H1 (cell line): Measurements from ENCODE around the gene HIGD2A. TPM values are rescaled to one million over a fixed set of nuclear protein-coding genes. Genes with fewer than 3 reads are reported as not detected.

ENCODE experiments used
- CHD1 ChIP-seq: IDR thresholded peaks from 2 replicates; pipeline ENCODE4 v1.6.1; 2012; ENCODE audit warnings: low read depth, low read length, improper control_type of control experiment
- polyA plus RNA-seq, 7 experiments: library from polyadenylated mRNA; depleted of rRNA in 3 of 7; stranded (reverse) in 5 of 7; unstranded in 2 of 7; fragments of >200 nt in 5 of 7; fragments of 200-250 nt in 2 of 7; gene quantifications; 1 replicate in 5 of 7; 2 replicates in 1 of 7; 4 replicates in 1 of 7; pipeline versions ENCODE4 v1.2.1 to v1.2.3, GENCODE V29; 2011 to 2013; ENCODE audit warnings: missing spikeins in 2 of 7, mixed read lengths in 2 of 7
- total RNA-seq: library from RNA; stranded (reverse); fragmentation: NEBNext Ultra II Directional; extraction: Animal tissue kit (Norgen Biotek cat#: 25700); gene quantifications from 2 replicates; pipeline ENCODE4 v1.2.1, GENCODE V29; 2021

Gene HIGD2A
- total and polyA plus RNA-seq, 2 of the 8 experiments (the other 6 are each of a cell fraction or from before 2014, with no cell fraction given) = 95.5 to 264 TPM

DNA sequence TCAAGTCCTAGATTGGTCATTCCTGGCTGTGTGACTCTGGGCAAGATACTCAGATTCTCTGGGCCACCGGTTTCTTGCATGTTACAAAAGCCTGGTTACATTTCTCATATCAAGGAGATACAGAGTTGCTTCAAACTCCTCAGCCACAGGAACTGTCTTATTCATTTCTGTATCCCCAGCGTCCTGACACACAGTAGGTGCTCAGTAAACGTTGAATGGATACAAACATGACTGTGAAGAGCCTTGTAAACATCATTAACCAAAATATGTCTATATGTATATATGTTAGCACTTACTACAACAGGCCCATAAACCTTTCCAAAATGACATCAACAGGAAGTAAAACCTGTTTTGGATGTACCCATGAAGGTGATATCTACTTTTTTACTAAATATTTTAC lies 26.2 kb downstream of the HIGD2A start (continued):
- TF ChIP-seq CHD1 = no peak
